Osteoblast (primary cell): ENCODE data around the gene PHYH. TPM values are rescaled to one million over a fixed set of nuclear protein-coding genes. Genes with fewer than 3 reads are reported as not detected.

Experiments
- DNase-seq: peaks from one replicate; pipeline ENCODE4 v3.0.0; 2011; ENCODE audit warnings: low spot score, mixed read lengths; ENCODE audit not compliant: insufficient read length; ENCODE audit errors: missing footprints
- H2AFZ ChIP-seq: 2 replicates; pipeline ENCODE4 v1.6.0; 2011; ENCODE audit warnings: mild to moderate bottlenecking, low read length
- H3K27ac ChIP-seq: 2 replicates; pipeline ENCODE4 v1.5.1; 2011; ENCODE audit warnings: mild to moderate bottlenecking, low read depth, low read length, moderate library complexity
- H3K27me3 ChIP-seq: 2 replicates; pipeline ENCODE4 v1.6.0; 2012; ENCODE audit warnings: mild to moderate bottlenecking, control low read depth, inconsistent platforms, low read length, moderate library complexity; ENCODE audit not compliant: insufficient read depth
- H3K36me3 ChIP-seq: 2 replicates; pipeline ENCODE4 v1.5.1; 2011; ENCODE audit warnings: mild to moderate bottlenecking, low read length, control low read depth, moderate library complexity; ENCODE audit not compliant: insufficient read depth
- H3K4me1 ChIP-seq: 2 replicates; pipeline ENCODE4 v1.5.1; 2011; ENCODE audit warnings: mild to moderate bottlenecking, low read length, control low read depth, moderate library complexity; ENCODE audit not compliant: insufficient read depth
- H3K4me2 ChIP-seq: 2 replicates; pipeline ENCODE4 v1.6.0; 2011; ENCODE audit warnings: mild to moderate bottlenecking, low read length; ENCODE audit not compliant: insufficient read depth
- H3K4me3 ChIP-seq: fragments of 200-600 bp; sonication (generic); 3 replicates; pipeline ENCODE4 v1.5.1; 2012; ENCODE audit warnings: mild to moderate bottlenecking, low read length, inconsistent platforms; ENCODE audit not compliant: insufficient read depth
- H3K79me2 ChIP-seq: 2 replicates; pipeline ENCODE4 v1.6.0; 2012; ENCODE audit warnings: mild to moderate bottlenecking, low read length, control low read depth, inconsistent platforms; ENCODE audit not compliant: insufficient read depth
- H3K9me3 ChIP-seq: 2 replicates; pipeline ENCODE4 v1.5.1; 2011; ENCODE audit warnings: low read depth, low read length, control low read depth
- H4K20me1 ChIP-seq: 2 replicates; pipeline ENCODE4 v1.6.0; 2012; ENCODE audit warnings: mild to moderate bottlenecking, low read length, control low read depth; ENCODE audit not compliant: insufficient read depth
- total RNA-seq: library from RNA; depleted of rRNA; stranded (reverse); fragments of >200 nt; gene quantifications from 2 replicates; pipeline ENCODE4 v1.2.3, GENCODE V29; 2012
- TF ChIP-seq, protein P1 (sequence below): IDR thresholded peaks from 2 replicates; pipeline ENCODE4 v1.5.1; 2011; ENCODE audit warnings: mild to moderate bottlenecking, low read depth, low read length, moderate library complexity; ENCODE audit errors: extremely low read depth

Gene PHYH
- total RNA-seq, 1 donor = 28.6 TPM

GRCh38 chr10:13263591-13263990 is 36.3 kb downstream of the PHYH start:
- Histone ChIP-seq H3K27me3 (peaks cover 17% of the 10 kb centered on the region), H3K79me2 (no peaks in the 10 kb centered on the region), H3K4me3 (no peak overlapping the region), H3K4me2 (no peak overlapping the region), H3K9me3 (no peaks in the 10 kb centered on the region), H3K27ac (no peak overlapping the region), H3K4me1 (no peaks in the 10 kb centered on the region), H4K20me1 (no peaks in the 10 kb centered on the region), H2AFZ (no peak overlapping the region), H3K36me3 (no peaks in the 10 kb centered on the region)
- TF ChIP-seq, protein P1, sequence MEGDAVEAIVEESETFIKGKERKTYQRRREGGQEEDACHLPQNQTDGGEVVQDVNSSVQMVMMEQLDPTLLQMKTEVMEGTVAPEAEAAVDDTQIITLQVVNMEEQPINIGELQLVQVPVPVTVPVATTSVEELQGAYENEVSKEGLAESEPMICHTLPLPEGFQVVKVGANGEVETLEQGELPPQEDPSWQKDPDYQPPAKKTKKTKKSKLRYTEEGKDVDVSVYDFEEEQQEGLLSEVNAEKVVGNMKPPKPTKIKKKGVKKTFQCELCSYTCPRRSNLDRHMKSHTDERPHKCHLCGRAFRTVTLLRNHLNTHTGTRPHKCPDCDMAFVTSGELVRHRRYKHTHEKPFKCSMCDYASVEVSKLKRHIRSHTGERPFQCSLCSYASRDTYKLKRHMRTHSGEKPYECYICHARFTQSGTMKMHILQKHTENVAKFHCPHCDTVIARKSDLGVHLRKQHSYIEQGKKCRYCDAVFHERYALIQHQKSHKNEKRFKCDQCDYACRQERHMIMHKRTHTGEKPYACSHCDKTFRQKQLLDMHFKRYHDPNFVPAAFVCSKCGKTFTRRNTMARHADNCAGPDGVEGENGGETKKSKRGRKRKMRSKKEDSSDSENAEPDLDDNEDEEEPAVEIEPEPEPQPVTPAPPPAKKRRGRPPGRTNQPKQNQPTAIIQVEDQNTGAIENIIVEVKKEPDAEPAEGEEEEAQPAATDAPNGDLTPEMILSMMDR = no peak
- DNase-seq = no peak

- H3K79me2 ChIP-seq = no peaks in the 10 kb centered on the region
- no peak overlapping the region for H3K4me3 ChIP-seq
- H4K20me1 ChIP-seq = no peaks in the 10 kb centered on the region
- H3K27me3 ChIP-seq = peaks cover 17% of the 10 kb centered on the region
- TF ChIP-seq, protein P1 = no peak
- no peak overlapping the region for H3K27ac ChIP-seq
- H3K9me3 ChIP-seq = no peaks in the 10 kb centered on the region
- H3K36me3 ChIP-seq = no peaks in the 10 kb centered on the region
- no peaks in the 10 kb centered on the region for H3K4me1 ChIP-seq
- no peak for DNase-seq
- no peak overlapping the region for H3K4me2 ChIP-seq
- H2AFZ ChIP-seq = no peak overlapping the region
These were observed 37.4 kb downstream of the PHYH start for GRCh38 chr10:13262433-13262832.

DNA sequence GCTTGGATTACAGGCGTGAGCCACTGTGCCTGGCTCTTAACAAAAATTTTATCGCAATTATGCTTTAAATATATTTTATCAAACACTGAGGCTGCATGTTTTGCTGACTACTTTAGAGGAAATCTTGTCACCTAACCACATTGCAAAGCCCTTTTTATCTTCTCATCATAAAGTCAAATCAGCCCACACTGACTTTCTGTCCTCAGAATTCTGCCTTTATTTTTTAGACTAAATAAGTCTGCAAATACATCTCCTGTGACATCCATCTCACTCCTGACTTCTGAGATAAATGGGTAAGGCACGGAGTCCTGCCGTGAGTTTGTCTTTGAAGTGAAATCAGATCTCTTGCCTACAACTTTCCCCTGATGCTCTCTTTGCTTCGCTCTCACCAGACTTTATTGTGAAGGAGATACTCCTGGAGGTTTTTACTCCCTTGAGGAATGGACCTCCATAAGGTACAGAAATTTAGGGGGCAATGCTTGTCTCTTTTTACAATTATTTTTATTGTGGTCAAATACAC is 42.2 kb downstream of the PHYH start:
- no peaks in the 10 kb centered on the region for H3K36me3 ChIP-seq
- no peak overlapping the region for H3K27ac ChIP-seq
- H2AFZ ChIP-seq = no peak overlapping the region
- DNase-seq = no peak
- no peaks in the 10 kb centered on the region for H3K4me1 ChIP-seq
- H3K9me3 ChIP-seq = no peaks in the 10 kb centered on the region
- peaks cover 7% of the 10 kb centered on the region for H3K27me3 ChIP-seq
- TF ChIP-seq, protein P1 = no peak
- no peak overlapping the region for H3K4me3 ChIP-seq
- H4K20me1 ChIP-seq = no peaks in the 10 kb centered on the region
- no peak overlapping the region for H3K4me2 ChIP-seq
- no peaks in the 10 kb centered on the region for H3K79me2 ChIP-seq

DNA sequence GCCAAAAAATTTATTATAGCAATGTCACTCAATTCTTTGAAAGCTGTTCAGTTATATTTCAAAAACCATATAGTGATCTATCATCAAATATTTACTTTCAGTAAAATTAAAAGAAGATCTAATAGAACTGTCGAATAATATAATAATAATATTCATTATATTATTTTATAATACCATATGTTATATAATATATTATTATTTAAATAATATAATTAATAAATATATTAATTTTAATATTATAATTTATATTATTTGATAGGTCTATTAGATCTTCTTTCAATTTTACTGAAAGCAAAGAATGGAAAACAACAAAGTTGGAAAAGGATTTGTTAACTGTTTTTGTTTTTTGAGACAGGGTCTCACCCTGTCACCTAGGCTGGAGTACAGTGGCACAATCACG is 43.2 kb downstream of the PHYH start:
- H3K4me2 ChIP-seq = no peak overlapping the region
- peaks cover 7% of the 10 kb centered on the region for H3K27me3 ChIP-seq
- TF ChIP-seq, protein P1 = no peak
- no peaks in the 10 kb centered on the region for H3K4me1 ChIP-seq
- H4K20me1 ChIP-seq = no peaks in the 10 kb centered on the region
- no peaks in the 10 kb centered on the region for H3K36me3 ChIP-seq
- H3K4me3 ChIP-seq = no peak overlapping the region
- no peaks in the 10 kb centered on the region for H3K79me2 ChIP-seq
- H3K27ac ChIP-seq = no peak overlapping the region
- no peak for DNase-seq
- no peak overlapping the region for H2AFZ ChIP-seq
- no peaks in the 10 kb centered on the region for H3K9me3 ChIP-seq
